Lung (tissue), 16 donors: ENCODE results near the gene DYNLT1. TPM values are rescaled to one million over a fixed set of nuclear protein-coding genes. Genes with fewer than 3 reads are reported as not detected.

Source experiments
- ATAC-seq: fragments of 200-7000 bp; cut with Tn5 transposase; one replicate; pipeline ENCODE4 v1.9.1; 2020; ENCODE audit warnings: moderate number of reproducible peaks; ENCODE audit not compliant: insufficient read depth, low FRiP score
- DNase-seq, 3 donors: peaks; one replicate each; pipeline ENCODE4 v3.0.0-alpha.2; 2013 to 2017
- H3K27ac ChIP-seq, 2 donors: one replicate each; pipeline ENCODE4 v1.5.1; 2013; ENCODE audit warnings: mild to moderate bottlenecking in 2 of 2, moderate library complexity in 2 of 2, control low read depth in 1 of 2, inconsistent platforms in 1 of 2, low read depth in 1 of 2, low read length in 1 of 2
- H3K27me3 ChIP-seq, 3 donors: one replicate each; pipeline ENCODE4 v1.5.1; 2013; ENCODE audit warnings: low read length in 2 of 3; ENCODE audit not compliant: control insufficient read depth in 3 of 3, insufficient read depth in 3 of 3
- H3K36me3 ChIP-seq, 4 donors: one replicate each; pipeline ENCODE4 v1.5.1; 2013; ENCODE audit warnings: low read length in 4 of 4, mild to moderate bottlenecking in 1 of 4, moderate library complexity in 1 of 4; ENCODE audit not compliant: control insufficient read depth in 4 of 4, insufficient read depth in 4 of 4
- H3K4me1 ChIP-seq, 5 donors: one replicate each; pipeline ENCODE4 v1.5.1; 2013; ENCODE audit warnings: low read length in 5 of 5, mild to moderate bottlenecking in 2 of 5, moderate library complexity in 1 of 5; ENCODE audit not compliant: control insufficient read depth in 5 of 5, insufficient read depth in 5 of 5
- H3K4me3 ChIP-seq: one replicate; pipeline ENCODE4 v1.5.1; 2013; ENCODE audit warnings: mild to moderate bottlenecking, control low read depth, moderate library complexity
- H3K9ac ChIP-seq, 2 donors: one replicate each; pipeline ENCODE4 v1.5.1; 2013; ENCODE audit warnings: low read length in 2 of 2, control low read depth in 1 of 2; ENCODE audit not compliant: insufficient read depth in 1 of 2
- H3K9me3 ChIP-seq, 4 donors: one replicate each; pipeline ENCODE4 v1.5.1; 2013; ENCODE audit warnings: low read length in 3 of 4, mild to moderate bottlenecking in 1 of 4, moderate library complexity in 1 of 4; ENCODE audit not compliant: control insufficient read depth in 4 of 4, insufficient read depth in 3 of 4
- CTCF ChIP-seq: IDR thresholded peaks from 2 replicates; pipeline ENCODE4 v1.5.1; 2012; ENCODE audit warnings: mild to moderate bottlenecking; ENCODE audit errors: control extremely low read depth, extremely low read depth
- whole genome bisulfite sequencing, 2 donors: extraction: QIAGEN DNeasy Blood & Tissue Kit; methylation state at CpG; one replicate each; pipeline ENCODE4 v1.1.7; 2013; 5-methylcytosine and 5-hydroxymethylcytosine counted together
- long read RNA-seq, 5 donors: transcript quantifications; one replicate each; lab custom pipeline, GENCODE V29; 2026
- polyA plus RNA-seq, 2 donors: library from polyadenylated mRNA; stranded (reverse); fragments of 200-250 nt; gene quantifications; one replicate each; pipeline ENCODE4 v1.2.1, GENCODE V29; 2013
- total RNA-seq, 2 donors: library from RNA; depleted of rRNA in 1 of 2; stranded (reverse); fragments of >200 nt in 1 of 2; gene quantifications; one replicate each; pipeline ENCODE4 v1.2.1, GENCODE V29; 2014 to 2021
- donor health status: control.
- donor health status: control.
- donor health status: Bipolar disorder and iron deficiency.
- donor health status: healthy.
- donor health status: DM: yes; HTN: yes; CAD: no.

The DYNLT1 gene
- total RNA-seq (100 to 1,000 TPM in 1 of 2 donors, 10 to 100 TPM in 1; 83.4 to 145 TPM), polyA plus RNA-seq (100 to 1,000 TPM; 253 to 268 TPM)
- long read RNA-seq, donor 1, transcript DYNLT1-203 (5 exons, 726 nt), result major isoform, 114 of 155 reads
- long read RNA-seq, donor 1, partial matches to known transcripts, result 38 of 155 reads
- long read RNA-seq, donor 1, other reads (novel, unspliced or antisense), result 0 of 155 reads
- long read RNA-seq, donor 2, transcript DYNLT1-203 (5 exons, 726 nt), result major isoform, 42 of 62 reads
- long read RNA-seq, donor 2, partial matches to known transcripts, result 20 of 62 reads
- long read RNA-seq, donor 2, other reads (novel, unspliced or antisense), result 0 of 62 reads
- long read RNA-seq, donor 3, transcript DYNLT1-203 (5 exons, 726 nt), result major isoform, 73 of 104 reads
- long read RNA-seq, donor 3, partial matches to known transcripts, result 27 of 104 reads
- long read RNA-seq, donor 3, other reads (novel, unspliced or antisense), result 0 of 104 reads
- long read RNA-seq, donor 4, transcript DYNLT1-203 (5 exons, 726 nt), result major isoform, 31 of 49 reads
- long read RNA-seq, donor 4, partial matches to known transcripts, result 10 of 49 reads
- long read RNA-seq, donor 4, other reads (novel, unspliced or antisense), result 7 of 49 reads
- long read RNA-seq, donor 5, transcript DYNLT1-203 (5 exons, 726 nt), result major isoform, 134 of 156 reads
- long read RNA-seq, donor 5, partial matches to known transcripts, result 18 of 156 reads
- long read RNA-seq, donor 5, other reads (novel, unspliced or antisense), result 0 of 156 reads

- H3K36me3 ChIP-seq, result peaks cover 0 to 11% (median 6%) of the 10 kb centered on the region in 4 donors
- no peak for TF ChIP-seq CTCF
- 0% methylated on average over 66 to 81 of the region's 81 CpGs for WGBS, 2 donors
- H3K9me3 ChIP-seq, result peaks cover 0 to 2% (median 0%) of the 10 kb centered on the region in 4 donors
- DNase-seq (peak; percentile 95 to 96 (median 96)), ATAC-seq (peak; percentile 93)
- no peaks in the 10 kb centered on the region for H3K27me3 ChIP-seq
- peak within 1 kb of the TSS; percentile 87 for H3K4me3 ChIP-seq
- peak within 1 kb of the TSS; percentile 90 to 91 for H3K9ac ChIP-seq
- H3K27ac ChIP-seq, result peak within 1 kb of the TSS; percentile 98 to 99
- H3K4me1 ChIP-seq, result peaks cover 8 to 27% (median 12%) of the 10 kb centered on the region in 5 donors
These were observed at the start of gene DYNLT1 for GRCh38 chr6:158644231-158645063. Gene DYNLT1 (minus strand): TSS chr6:158644743. CDS start chr6:158644708, 35 bp downstream.

- WGBS, 2 donors, result 61 to 76% methylated on average over 1 of the region's 1 CpG
- H3K9me3 ChIP-seq, result no peaks in the 10 kb centered on the region
- ATAC-seq (no peak), DNase-seq (no peak)
- H3K27me3 ChIP-seq, result no peaks in the 10 kb centered on the region
- no peak overlapping the region for H3K9ac ChIP-seq
- no peaks in the 10 kb centered on the region for H3K36me3 ChIP-seq
- H3K27ac ChIP-seq, result no peak overlapping the region
- TF ChIP-seq CTCF, result no peak
- H3K4me3 ChIP-seq, result no peak overlapping the region
- peaks cover 0 to 8% (median 0%) of the 10 kb centered on the region in 5 donors for H3K4me1 ChIP-seq
These were observed 44.3 kb upstream of the DYNLT1 start for GRCh38 chr6:158688860-158689259.

DNA sequence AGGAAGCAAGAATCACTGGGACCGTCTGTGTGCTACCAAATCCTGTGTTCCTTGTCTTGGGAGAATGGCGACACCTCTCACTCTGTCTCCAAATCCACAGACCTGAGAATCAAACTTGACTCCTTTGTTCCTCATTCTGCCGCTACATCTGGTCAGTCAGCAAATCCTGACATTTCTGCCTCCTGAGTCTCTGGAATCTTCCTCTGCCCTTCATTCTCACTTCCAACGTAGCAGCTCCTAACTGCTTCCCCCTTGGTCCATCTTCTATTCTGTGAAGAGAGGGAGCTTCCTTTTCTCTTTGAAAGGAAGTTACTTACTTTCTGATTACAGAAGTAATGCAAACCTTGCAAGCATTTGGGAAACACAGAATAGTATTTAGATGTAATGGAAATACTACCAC is 43.0 kb upstream of the DYNLT1 start:
- H3K36me3 ChIP-seq, result no peaks in the 10 kb centered on the region
- peak overlapping the region in 1 of 2 donors; percentile 83 for H3K27ac ChIP-seq
- no peak for TF ChIP-seq CTCF
- DNase-seq, result no peak
- peaks cover 0 to 8% (median 0%) of the 10 kb centered on the region in 5 donors for H3K4me1 ChIP-seq
- no peaks in the 10 kb centered on the region for H3K27me3 ChIP-seq
- peak; percentile 32 for ATAC-seq
- H3K9ac ChIP-seq, result no peak overlapping the region
- no peaks in the 10 kb centered on the region for H3K9me3 ChIP-seq
- no peak overlapping the region for H3K4me3 ChIP-seq
- 29 to 69% methylated on average over 4 of the region's 4 CpGs for WGBS, 2 donors
